HG02852 (cell line): ENCODE data around the gene SLC25A31.
A peak's percentile ranks its signal among the peaks of the same experiment; 100 is the strongest.

Experiments
- ATAC-seq: cut with Tn5 transposase; IDR thresholded peaks from one replicate; pipeline ENCODE4 v1.9.1; 2021; ENCODE audit warnings: mild to moderate bottlenecking, moderate library complexity; ENCODE audit not compliant: unreplicated experiment

Gene SLC25A31

DNA sequence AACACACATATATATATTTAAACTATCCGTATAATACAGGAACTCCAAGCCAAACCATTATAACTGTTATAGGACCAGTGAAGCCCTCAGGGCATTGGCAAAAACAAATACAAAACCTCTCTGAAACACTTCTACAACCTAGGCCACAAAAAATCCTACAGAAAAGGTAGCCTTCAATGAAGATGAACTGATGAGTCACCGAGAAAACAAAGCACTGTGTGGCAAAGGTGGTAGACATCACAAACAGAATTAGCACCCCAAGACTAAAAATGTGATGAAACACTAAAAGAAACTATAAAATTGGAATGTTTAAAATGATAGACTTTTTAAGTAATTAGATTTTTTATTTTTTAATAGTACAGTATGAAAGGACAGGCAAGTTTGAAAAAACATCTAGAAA is 46.4 kb downstream of the SLC25A31 start:
- no peak for ATAC-seq

DNA sequence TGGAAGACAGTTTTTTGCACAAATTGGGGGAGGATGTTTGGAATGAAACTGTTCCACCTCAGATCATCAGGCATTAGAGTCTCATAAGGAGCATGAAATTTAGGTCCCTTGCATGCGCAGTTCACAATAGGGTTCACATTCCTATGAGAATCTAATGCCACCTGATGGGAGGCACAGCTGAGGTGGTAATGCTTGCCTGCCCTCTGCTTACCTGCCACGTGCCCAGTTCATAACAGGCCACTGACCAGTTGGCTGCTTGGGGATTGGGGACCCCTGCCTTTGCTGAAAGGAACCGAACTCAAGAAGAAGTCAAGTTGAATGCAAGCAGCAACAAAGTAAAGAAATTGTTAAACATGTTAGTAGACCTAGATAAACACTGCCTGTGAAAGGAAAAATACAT is 47.3 kb downstream of the SLC25A31 start:
- no peak for ATAC-seq

DNA sequence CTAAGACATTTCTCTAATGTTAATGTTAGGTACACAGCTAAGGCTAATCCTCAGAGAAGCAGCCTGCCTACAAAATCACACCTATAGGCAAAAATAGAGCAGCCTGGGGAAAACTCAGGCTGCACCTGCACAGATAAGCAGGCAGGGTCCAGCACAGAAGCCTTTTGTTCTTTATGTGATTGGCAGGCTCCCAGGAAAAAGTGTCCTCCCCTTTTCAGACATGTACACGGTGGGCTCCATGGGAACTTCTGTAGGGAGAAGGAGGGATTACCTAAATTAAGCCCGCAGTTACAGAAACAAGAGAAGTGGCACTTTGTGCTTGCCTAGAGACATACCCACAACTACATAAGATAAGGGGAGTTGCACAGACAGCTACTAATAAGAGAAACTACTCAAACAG is 47.9 kb downstream of the SLC25A31 start:
- ATAC-seq, result no peak

DNA sequence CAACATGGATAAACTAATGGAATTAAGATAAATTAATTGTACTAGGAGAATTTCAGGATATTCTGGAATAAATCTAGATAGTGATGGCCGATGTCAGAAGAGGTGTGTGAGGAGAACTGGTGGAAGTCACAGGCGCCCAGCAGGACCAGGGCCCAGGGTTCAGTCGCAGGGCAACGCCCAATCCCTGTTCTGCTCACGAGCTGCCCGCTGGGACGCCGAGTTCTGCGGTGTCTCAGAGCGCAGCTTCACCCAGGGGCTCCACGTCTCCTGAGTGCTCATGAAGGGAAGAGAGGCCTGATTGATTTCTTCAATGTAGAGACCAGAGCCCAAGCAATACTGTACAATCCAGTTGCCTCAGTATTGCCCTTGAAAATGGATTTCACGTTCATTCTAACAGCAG is 50.4 kb downstream of the SLC25A31 start:
- ATAC-seq, result no peak

DNA sequence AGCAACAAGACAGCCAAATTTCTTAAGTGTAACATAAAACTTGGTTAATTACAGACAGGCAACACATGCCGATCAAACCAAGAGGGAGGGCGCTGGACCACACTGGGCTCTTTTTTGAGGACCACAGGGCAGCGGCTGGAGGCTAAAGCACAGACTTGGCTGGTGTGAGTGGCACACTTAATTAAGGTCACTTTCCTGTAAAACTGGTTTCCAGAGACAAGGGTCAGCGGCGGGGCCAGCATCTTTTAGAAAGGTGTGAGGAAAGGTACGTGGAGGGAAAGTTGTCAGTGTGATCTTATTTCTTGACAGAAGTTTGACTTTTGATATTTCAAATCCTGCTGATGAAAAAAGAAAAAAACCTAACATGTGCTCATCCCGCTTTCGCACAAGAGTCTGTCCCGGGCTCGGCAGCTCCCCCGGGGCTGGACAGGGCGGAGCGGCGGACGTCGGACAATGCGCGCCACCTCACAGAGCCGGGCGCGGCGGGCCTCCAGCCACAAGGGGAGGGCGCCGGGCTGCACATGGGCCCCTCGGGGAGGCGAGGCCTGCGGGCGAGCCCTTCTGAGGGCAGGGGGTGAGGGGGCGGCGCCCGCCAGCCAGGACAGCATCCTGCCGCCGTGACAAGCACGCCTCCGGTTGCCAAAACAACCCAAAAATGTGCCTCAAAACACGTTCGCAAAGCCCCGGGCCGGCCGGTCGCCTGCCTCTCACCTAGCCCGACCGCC is 51.3 kb downstream of the SLC25A31 start:
- peak; percentile 27 for ATAC-seq

DNA sequence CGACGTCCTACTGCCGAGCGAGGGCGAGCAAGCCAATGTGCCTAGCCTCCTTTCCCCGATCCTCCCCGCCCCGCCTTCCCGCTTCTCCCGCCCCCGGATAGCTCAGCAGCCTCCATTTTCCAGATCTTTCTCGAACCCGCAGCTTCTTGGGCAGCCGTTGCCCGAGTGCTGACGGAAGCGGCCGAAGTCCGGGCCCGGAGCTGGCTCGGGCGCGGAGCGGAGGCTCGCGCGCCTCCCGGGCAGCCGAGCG is 51.8 kb downstream of the SLC25A31 start:
- peak; percentile 76 for ATAC-seq

DNA sequence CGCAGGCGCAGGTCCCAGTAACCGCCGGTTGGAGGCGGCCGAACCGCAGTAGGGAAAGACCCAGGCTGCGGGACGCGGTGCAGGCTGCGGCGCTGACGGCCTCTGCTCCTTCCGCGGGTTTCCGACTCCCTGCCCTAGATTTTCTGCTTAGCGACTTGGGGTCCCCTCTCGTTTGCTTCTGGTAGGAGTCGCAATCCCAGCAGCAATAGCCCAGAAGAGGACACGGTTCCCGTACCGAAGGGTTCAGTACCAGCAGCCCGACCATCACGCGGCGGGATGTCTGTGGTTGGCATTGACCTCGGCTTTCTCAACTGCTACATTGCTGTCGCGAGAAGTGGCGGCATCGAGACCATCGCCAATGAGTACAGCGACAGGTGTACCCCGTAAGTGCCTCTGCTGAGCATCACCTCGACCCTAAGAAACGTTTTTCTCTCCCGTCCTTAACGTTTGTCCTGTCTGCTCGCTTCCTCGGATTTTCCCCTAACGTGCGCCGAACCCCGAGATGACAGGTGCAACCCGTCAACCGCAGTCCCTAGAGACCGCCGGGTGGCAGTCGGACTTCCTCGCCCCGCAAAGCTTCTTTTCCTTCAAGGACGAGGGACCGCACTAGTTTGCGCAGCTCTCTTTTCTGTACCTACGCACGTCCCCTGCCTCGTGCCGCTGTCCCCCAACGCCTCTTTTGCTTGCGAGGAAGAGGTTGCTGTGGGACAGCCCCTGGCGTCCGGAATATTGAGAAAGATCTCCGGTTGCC is 52.2 kb downstream of the SLC25A31 start, which contains the start of gene HSPA4L:
Gene HSPA4L, plus strand, starts transcription at position 48 of the 751 bp plus-strand sequence. Its CDS starts 229 bp downstream, at position 277.
- peak; percentile 40 for ATAC-seq

DNA sequence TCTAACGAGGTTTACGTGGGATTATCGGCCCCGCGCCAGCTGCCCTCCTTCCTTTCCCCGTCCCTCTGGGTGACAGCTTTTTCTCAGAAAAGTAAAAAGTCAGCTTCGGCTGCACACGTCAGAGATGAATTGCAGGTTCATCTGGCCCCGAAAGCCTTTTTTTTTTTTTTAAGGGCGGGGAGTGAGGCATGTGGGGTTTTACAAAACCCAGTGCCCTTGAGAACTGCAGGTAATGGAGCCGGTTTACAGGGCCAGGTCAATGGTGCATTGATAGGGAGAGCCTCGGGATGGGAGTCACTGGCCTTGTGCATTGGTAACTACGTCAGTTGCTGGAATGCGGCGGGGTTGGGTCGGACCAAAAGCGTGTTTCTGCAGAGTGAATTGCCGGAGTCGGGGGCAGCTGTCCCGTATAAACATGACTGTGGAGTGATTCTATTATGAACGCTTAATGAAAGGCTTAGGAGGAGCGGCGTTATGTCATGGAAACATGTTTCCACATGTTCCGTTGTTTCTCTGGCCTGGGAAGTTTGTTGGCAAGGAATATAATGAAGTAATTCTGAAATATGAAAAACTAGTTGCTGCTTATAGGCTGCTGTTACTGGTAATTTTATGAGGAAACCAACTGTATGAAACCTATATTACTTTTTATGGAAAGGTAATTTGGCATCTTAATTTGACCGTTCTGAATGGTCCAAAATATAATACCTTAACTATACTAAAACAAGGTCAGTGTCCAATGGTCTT is 53.0 kb downstream of the SLC25A31 start:
- ATAC-seq, result no peak

DNA sequence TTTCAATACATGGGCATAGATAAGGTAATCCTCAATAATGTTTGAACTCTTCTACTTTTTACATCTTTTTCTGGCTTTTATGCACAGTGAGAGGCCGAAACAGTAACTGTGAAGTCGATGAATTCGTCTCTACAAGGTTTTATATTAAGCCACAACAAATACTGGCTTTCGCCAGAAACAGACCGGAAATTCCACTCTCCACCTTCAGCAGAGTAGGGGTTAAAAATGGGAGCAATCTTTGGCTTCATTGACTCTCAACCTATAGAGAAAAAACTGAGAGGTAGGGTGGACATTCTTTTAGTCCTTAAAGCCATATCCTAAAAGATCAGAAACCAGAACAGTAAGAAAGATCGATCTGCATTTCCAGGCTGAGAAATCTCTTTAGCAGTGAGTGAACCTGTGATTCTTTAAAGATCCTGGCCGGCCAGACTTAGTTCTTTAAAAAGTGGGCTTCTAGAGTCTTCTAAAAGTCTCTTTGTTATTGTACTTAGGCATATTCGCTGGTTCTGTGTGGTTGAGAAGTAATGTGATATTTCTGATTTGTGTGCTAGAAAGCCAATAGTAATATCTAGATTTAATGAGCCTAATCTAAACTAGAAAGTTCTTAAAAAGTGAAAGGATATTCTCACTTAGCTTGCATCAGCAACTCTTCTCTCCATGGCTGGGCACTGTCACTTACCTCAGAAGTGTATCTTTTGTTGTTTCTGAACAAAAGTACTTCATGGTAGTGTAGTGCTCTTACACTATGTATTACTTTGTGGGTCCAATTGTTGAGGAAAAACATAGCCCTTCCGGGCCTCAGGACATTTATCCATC is 54.0 kb downstream of the SLC25A31 start:
- ATAC-seq, result no peak

DNA sequence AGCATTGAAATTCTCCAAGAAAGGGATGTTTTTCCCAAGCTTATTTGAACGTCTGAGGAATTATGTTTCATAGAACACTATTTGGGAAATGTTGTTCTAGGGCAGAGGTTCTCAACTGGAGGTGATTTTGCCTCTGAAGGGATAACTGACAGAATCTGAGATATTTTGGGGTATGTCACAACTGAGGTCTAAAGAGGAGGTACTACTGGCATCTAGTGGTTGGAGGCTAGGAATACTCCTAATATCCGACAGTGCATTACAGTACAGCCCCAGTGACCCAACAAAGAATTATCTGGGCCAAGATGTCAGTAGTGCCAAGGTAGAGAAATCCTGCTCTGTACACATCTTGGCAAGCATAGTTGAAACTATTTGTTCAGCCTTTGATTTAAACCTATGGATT is 58.3 kb downstream of the SLC25A31 start:
- peak; percentile 41 for ATAC-seq

DNA sequence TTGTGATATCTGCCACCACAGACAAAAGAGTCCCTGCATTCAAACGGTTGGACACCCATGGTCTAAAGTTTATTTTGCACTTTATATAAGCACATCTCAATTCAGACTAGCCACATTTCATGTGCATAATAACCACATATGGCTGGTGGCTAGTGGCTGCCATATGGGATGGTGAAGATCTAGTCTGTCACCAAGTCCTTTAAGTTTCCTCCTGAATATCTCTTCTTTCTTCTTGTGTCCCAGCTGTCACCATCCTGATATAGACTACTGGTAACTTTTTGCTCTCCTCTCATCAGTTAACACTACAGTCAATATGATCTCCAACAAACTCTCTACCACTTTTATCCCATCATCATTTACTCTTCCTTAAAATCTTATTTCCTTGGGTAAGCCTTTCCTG is 61.2 kb downstream of the SLC25A31 start:
- no peak for ATAC-seq

DNA sequence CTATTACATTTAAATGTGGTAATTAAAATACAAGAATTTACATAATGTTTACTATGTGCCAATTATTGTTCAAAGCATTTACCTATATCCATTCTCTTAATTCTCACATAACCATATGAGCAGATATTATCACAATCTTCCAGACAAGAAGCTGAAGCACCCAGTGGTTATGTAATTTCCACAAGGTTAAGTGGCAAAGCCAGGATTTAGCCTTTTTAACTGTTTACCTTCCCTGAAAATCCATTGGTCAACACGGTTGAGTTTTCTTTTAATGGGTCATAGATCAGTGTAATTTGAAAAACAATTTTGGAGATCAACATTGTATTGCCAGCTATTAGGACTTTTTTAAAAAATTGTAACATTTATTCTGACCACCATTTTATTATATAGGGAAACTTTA is 63.3 kb downstream of the SLC25A31 start:
- ATAC-seq, result no peak

DNA sequence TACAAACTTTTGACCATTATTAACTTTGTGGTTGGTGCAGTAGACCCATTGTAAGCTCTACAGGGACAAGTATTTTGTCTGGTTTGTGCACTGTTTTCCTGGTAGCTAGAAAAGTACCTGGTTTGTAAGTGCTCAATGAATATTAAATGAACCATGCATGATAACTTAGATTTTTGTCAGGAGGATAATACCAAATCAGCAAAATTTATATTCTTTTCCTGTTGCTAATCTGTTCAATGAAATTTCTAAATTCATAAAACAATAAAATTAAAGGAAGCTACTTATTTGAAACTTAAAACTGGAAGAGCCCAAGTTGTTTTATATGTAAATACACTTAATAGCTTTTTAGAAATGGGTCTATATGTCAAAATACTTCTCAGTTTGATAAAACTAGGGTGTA is 69.5 kb downstream of the SLC25A31 start:
- ATAC-seq, result no peak

DNA sequence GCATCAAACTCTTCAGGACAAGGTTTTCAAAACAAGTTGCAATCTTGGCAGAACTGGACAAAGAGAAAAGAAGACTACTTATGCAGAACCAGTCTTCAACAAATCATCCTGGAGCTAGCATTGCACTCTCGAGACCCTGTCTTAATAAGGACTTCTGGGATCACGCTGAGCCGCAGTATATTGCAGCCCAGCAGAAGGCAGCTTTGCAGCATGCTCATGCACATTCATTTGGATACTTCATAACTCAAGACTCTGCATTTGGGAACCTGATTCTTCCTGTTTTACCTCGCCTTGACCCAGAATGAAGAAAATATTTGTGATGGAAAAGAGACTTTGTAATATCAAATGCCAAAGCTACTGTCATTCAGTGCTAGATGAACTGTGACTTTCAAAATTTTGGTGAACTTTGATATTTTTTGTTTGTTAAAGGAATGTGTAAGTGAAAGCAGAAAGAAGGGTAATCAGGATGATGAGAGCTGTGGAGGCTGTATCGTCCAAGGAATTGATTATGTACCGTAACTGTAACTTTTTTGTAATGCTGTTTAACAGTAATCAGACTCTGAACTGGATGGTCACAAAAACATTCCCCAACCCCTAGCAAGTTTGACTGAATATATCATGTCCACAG is 79.1 kb downstream of the SLC25A31 start:
- no peak for ATAC-seq

DNA sequence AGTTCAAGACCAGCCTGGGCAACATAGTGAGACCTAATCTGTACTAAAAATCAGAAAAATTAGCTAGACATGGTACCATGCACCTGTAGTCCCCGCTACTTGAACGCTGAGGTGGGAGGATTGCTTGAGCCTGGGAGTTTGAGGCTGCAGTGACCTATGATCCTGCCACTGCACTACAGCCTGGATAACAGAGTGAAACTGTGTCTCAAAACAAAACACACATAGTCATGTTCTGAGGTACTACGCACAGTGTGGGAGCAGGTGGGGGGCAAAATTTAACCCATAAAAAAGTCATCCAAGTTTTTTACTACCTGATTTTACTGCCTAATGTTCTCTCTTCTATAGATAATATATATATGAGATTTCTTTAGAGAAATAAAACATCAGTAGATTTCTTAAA is 80.4 kb downstream of the SLC25A31 start:
- no peak for ATAC-seq

DNA sequence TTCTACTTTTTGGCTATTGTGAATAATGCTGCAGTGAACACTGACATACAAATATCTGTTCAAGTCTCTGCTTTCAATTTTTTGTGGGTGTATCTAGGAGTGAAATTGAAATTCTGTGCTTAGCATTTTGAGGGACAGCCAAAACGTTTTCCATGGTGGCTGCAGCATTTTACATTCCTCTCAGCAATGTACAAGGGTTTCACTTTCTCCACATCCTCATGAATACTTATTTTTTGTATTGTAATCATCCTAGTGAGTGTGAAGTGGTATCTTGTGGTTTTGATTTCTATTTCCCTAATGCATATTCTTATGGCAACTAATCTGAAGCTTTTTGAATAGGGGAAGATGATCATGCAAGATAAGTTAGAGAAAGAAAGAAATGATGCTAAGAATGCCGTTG is 92.2 kb downstream of the SLC25A31 start:
- ATAC-seq, result no peak
